Uterus (tissue), 2 donors: ENCODE data around the gene TTC39C.

Source experiments
- POLR2A ChIP-seq, 2 donors: fragments of 450-650 bp; IDR thresholded peaks; one replicate each; pipeline ENCODE4 v1.6.1; 2016; ENCODE audit warnings: antibody characterized with exemption in 2 of 2, mild to moderate bottlenecking in 1 of 2, moderate library complexity in 1 of 2
- TF ChIP-seq, protein P1 (sequence below), 4 experiments: fragments of 200-600 bp in 2 of 4; fragments of 450-650 bp in 2 of 4; sonication (generic) in 2 of 4; IDR thresholded peaks; one replicate each; pipeline ENCODE4 v1.5.1; 2016 to 2019; ENCODE audit warnings: antibody characterized with exemption in 4 of 4, mild to moderate bottlenecking in 2 of 4, moderate library complexity in 1 of 4

DNA sequence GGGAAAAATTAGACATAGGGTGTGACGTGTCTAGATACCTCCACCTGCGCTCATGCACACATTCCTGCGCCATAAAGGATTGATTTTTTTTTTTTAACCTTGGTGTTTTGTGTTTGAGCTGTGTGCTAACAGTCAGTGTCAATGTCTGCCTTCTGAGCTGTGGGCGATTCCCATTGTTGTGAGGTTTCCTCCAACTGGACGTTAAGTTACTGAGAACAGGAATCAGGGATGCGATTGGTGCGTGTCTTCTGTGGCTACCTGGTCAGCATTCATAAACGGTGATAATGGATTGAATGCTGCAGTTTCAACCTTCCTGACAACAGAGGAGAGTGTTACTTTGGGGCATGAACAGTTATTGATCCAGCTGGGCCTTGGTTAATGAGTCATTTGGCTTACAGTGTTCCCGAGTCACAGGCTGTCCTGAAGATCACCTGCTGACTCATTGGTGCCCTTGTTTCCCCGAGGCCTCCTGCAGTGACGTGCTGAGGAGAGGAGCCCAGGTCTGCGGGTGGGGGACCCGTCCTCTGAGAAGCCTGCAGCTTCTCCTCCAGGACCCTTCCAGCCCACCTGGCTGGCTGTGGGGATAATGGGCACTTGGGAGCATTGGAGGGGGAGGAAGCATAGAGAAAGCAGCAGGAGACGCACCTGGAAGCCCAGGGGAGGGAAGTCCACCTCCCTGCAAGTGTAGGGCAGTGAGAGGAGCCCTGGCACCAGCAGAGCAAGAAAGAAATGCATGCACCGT lies 98.5 kb downstream of the TTC39C start:
- TF ChIP-seq POLR2A (IDR thresholded peaks at IDR 0.05), result no peak
- TF ChIP-seq, protein P1, sequence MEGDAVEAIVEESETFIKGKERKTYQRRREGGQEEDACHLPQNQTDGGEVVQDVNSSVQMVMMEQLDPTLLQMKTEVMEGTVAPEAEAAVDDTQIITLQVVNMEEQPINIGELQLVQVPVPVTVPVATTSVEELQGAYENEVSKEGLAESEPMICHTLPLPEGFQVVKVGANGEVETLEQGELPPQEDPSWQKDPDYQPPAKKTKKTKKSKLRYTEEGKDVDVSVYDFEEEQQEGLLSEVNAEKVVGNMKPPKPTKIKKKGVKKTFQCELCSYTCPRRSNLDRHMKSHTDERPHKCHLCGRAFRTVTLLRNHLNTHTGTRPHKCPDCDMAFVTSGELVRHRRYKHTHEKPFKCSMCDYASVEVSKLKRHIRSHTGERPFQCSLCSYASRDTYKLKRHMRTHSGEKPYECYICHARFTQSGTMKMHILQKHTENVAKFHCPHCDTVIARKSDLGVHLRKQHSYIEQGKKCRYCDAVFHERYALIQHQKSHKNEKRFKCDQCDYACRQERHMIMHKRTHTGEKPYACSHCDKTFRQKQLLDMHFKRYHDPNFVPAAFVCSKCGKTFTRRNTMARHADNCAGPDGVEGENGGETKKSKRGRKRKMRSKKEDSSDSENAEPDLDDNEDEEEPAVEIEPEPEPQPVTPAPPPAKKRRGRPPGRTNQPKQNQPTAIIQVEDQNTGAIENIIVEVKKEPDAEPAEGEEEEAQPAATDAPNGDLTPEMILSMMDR (IDR thresholded peaks at IDR 0.05), result no peak
